Measurements from ENCODE around the gene C4orf50. TPM values are rescaled to one million over a fixed set of nuclear protein-coding genes. Genes with fewer than 3 reads are reported as not detected.
"Not testable (repeated sequence)": the region's sequence is repeated elsewhere in the genome, so short reads cannot be mapped to it uniquely, and the experiment has no call there.

Gene C4orf50
- polyA plus RNA-seq, 1 donor: 0.01 TPM

DNA sequence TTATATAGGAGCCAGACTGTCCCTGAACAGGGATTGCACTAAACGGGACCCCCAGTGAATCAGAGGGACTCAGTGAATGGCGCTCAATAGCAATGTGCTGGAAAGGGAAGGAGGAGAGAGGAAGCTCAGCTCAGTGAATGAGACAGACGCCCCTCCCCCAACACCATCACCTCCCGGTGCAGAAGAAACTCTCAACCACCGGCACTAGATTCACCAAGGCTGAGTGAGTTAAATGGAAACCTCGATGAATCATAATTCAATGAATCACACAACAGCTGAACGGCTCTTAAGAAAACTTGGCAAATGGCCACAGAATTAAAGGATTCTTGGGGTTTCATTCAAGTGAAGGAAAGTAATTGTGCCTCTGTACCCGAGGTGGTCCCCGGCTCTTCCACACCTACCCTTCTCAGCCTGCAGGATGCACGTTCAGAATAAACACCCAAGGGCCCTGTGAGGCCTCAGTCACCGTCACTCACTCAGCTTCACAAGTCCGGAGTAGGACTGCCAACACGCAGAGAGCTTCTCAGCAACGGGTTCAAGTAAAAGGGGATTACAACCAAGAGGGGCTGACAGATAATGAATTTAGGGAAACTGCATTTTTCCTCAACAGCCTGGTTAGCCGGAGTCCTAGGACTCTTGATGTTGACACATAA, 154.6 kb downstream of the C4orf50 start:
- no peak for DNase-seq (ENCODE audit: low read depth)

DNA sequence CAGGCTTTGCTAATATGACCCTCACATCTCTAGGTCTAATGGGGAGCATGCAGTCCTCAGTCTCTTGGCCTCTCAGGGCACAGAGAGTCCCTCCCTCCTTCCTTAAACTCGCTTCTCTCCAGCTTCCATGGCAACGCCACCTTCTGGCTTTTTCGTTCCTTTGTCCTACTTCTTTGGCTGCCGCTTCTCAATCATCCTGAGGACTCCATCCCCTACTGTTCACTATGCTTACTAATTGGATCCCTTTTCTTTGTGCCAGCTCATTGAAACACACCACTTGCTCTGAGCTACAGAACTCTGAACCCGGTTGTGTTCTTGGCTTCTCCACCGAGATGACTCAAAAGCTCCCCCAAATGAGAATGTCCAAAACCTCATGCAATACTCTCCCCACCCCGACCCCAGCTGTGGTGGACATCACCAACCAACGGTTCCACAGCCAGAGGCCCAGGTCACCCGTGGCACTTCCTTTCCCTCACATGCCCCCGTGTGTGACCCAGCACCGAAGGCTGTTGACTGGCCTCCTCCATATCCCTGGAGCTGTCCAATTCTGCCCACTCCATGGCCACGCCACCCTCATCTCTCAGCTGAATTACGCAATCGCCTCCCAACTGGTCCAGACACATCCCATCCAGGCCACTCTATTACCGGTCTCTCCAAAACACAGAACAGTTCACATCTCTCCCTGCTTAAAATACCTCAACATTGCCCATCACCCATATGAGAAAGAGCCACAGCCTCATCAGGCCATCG, 160.0 kb downstream of the C4orf50 start:
- DNase-seq (ENCODE audit: low read depth): no peak

DNA sequence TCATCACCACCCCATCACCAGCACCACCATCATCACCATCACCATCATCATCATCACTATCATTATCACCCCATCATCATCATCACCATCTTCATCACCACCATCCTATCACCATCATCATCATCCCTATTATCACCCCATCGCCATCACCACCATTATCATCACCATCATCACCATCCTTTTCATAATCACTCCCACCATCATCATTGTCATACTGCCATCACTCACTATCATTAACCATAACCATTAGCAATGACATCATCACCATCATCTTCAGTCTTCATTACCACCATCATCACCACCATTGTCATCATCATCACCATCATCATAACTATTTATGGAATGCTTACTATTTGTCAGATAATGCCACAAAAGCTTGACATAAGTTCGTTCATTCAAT, 161.0 kb downstream of the C4orf50 start:
- no peak for DNase-seq (ENCODE audit: low read depth)

DNA sequence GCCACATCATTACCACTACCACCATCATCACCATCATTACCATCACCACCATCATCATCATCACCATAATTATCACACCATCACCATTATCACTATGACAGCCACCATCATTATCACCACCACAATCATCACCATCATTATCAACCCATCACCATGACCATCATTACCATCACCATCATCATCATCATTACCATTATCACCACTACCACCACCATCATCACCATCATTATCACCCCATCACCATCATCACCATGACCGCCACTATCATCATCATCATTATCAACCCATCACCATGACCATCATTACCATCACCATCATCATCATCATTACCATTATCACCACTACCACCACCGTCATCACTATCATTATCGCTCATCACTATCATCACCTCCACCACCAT, 161.9 kb downstream of the C4orf50 start:
- not testable (repeated sequence) for DNase-seq (ENCODE audit: low read depth)

DNA sequence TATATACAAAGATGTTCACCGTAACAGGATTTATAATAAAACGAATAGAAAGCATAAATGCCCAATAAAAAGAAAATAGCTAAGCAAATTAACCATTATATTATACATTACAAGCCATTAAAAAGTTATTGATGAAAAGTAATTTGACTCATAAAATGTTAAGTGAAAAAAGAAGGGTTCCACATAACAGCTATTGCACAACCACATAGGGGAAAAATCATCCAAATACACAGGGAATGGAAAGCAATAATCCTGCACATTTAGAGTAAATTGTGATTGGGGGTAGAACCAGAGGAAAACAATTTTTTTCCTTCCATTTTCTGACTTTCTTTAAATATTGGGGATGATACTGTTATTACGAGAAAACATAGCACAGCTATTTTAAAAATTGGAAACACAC, 163.3 kb downstream of the C4orf50 start:
- no peak for DNase-seq (ENCODE audit: low read depth)

DNA sequence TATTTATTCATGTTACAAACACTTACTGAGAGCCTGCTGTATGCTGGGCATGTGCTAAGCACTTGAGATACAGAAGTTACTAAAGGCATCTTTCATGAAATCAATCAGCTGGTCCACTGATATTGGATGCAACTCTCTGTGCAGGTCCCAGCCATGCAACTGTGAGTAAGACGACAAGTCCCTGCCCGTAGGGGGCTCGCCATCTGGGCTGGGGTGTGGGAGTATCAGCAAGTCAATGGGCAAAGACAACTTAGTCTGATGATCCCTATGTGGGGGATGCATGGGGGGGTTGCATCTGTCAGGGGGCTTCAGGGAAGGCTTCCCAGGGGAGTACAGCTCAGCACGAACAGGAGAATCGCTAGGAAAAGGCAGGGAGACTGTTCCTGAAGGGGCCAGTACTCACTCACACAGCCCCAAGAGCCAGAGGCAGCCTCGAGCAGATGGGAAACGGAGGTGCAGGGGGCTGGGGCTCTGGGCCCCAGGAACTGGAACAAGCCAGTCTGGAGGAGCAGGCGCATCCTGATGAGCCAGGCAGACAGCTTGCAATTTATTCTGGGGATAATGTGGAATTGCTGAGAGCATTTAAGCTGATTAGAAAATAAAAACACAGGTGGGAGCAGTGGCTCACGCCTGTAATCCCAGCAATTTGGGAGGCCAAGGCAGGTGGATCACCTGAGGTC, 165.6 kb downstream of the C4orf50 start:
- no peak for DNase-seq (ENCODE audit: low read depth)

DNA sequence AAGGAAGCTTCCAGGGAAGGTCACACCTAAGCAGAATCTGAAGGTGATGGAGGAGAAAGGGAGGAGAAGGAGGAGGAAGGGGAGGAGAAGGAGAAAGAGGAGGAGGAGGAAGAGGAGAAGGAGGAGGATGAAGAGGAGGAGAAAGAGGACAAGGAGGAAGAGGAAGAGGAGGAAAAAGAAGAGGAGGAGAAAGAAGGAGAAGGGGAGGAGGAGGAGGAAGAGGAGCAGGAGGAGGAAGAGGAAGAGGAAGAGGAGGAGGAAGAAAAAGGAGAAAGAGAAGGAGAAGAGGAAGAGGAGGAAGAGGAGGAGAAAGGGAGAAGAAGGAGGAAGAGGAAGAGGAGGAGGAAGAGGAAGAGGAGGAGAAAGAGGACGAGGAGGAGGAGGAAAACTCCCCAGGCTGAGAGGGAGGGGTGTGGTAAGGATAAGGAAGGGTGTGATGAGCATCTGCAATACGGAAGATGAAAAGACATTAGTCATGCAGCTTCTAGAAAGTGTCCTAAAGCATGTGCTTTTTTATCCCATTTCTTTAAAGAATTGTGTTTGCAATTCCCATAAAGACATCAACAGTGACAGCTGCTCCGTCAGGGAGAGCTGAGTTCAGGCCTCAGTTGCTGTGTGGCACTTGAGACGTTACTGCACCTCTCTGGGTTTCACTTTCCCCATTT, 166.5 kb downstream of the C4orf50 start:
- no peak for DNase-seq (ENCODE audit: low read depth)

Other genes with a start within 250 kb of the C4orf50 start
- gene CRMP1, start 125.3 kb downstream of the C4orf50 start, polyA plus RNA-seq (ENCODE audit: insufficient read length): 19.4 TPM
- gene JAKMIP1, start 182.1 kb upstream of the C4orf50 start, polyA plus RNA-seq (ENCODE audit: insufficient read length): not detected

Data from forelimb muscle (tissue), 1 donor.